A549 (cell line): ENCODE results near the gene TAS2R16. TPM values are rescaled to one million over a fixed set of nuclear protein-coding genes. Genes with fewer than 3 reads are reported as not detected.

ENCODE experiments used
- ATAC-seq, 2 experiments: fragments of 200-7000 bp in 1 of 2; fragments of >200 bp in 1 of 2; cut with Nextera tagmentation in 1 of 2; cut with Tn5 transposase in 1 of 2; 3 replicates each; pipeline versions ENCODE4 v1.8.0 to v1.9.1; 2018 to 2020; ENCODE audit warnings: mild to moderate bottlenecking in 1 of 2, moderate library complexity in 1 of 2
- CTCF ChIA-PET: fragments of 300-600 bp; sonication (Branson Sonifier 250); formaldehyde crosslinking; extraction: SDS; loops from one replicate; lab custom pipeline; 2021; ENCODE audit warnings: antibody characterized with exemption, inconsistent platforms; lab: Yijun Ruan, JAX
- POLR2A ChIA-PET: fragments of 350-600 bp; formaldehyde crosslinking; extraction: SDS; loops from one replicate; lab custom pipeline; 2021; ENCODE audit warnings: antibody characterized with exemption, inconsistent platforms; lab: Yijun Ruan, JAX
- DNase-seq, 2 experiments: peaks; one replicate each; pipeline versions ENCODE4 v3.0.0 to v3.0.0-alpha.2; 2011 to 2016; ENCODE audit warnings: low read depth in 1 of 2, low spot score in 1 of 2
- FAIRE-seq: peaks from 2 replicates; lab custom pipeline; 2011; peaks lifted over from hg19 to GRCh38; lab: Jason Lieb, UNC
- H3K27ac ChIP-seq, 2 experiments: fragments of >200 bp; sonication (Bioruptor Twin); formaldehyde crosslinking; 3 replicates each; pipeline ENCODE4 v1.5.1; 2016 to 2017
- H3K4me1 ChIP-seq: fragments of >200 bp; sonication (Bioruptor Twin); formaldehyde crosslinking; 3 replicates; pipeline ENCODE4 v1.6.1; 2016
- H3K4me2 ChIP-seq: fragments of >200 bp; sonication (Bioruptor Twin); formaldehyde crosslinking; 3 replicates; pipeline ENCODE4 v1.6.1; 2016
- H3K4me3 ChIP-seq: fragments of >200 bp; sonication (Bioruptor Twin); formaldehyde crosslinking; 3 replicates; pipeline ENCODE4 v1.5.1; 2016
- H3K9me3 ChIP-seq: fragments of >200 bp; sonication (Bioruptor Twin); formaldehyde crosslinking; 3 replicates; pipeline ENCODE4 v1.6.1; 2016
- CBX2 ChIP-seq: fragments of 200-600 bp; sonication (generic); IDR thresholded peaks from 2 replicates; pipeline ENCODE4 v1.6.1; 2016; ENCODE audit warnings: low read depth, mild to moderate bottlenecking, borderline replicate concordance
- CTCF ChIP-seq: fragments of >200 bp; sonication (Bioruptor Twin); formaldehyde crosslinking; IDR thresholded peaks from 3 replicates; pipeline ENCODE4 v1.5.1; 2016
- EHF ChIP-seq: fragments of 250-450 bp; sonication (Bioruptor Pico); IDR thresholded peaks from 2 replicates; pipeline ENCODE4 v1.5.0; 2020; ENCODE audit warnings: mild to moderate bottlenecking
- EP300 ChIP-seq, 2 experiments: fragments of >200 bp; sonication (Bioruptor Twin); formaldehyde crosslinking; IDR thresholded peaks; 2 replicates in 1 of 2; 3 replicates in 1 of 2; pipeline ENCODE4 v1.6.1; 2016 to 2017
- FOSL2 ChIP-seq, 2 experiments: fragments of 450-650 bp in 1 of 2; fragments of >200 bp in 1 of 2; sonication (Bioruptor Twin) in 1 of 2; formaldehyde crosslinking; IDR thresholded peaks; 2 replicates each; pipeline versions ENCODE4 v1.5.0 to v1.6.1; 2016 to 2020; ENCODE audit warnings: mild to moderate bottlenecking in 1 of 2, moderate library complexity in 1 of 2
- FOXS1 ChIP-seq: fragments of 250-450 bp; sonication (Bioruptor Pico); IDR thresholded peaks from 2 replicates; pipeline ENCODE4 v1.5.0; 2020; ENCODE audit warnings: mild to moderate bottlenecking, moderate library complexity
- HEYL ChIP-seq: fragments of 250-450 bp; sonication (Bioruptor Pico); IDR thresholded peaks from 2 replicates; pipeline ENCODE4 v1.8.0; 2021; ENCODE audit warnings: mild to moderate bottlenecking, moderate library complexity
- HMGXB4 ChIP-seq: fragments of 250-450 bp; sonication (Bioruptor Pico); IDR thresholded peaks from 2 replicates; pipeline ENCODE4 v1.5.0; 2021; ENCODE audit warnings: mild to moderate bottlenecking, moderate library complexity, borderline replicate concordance
- HOXA7 ChIP-seq: fragments of 250-450 bp; sonication (Bioruptor Pico); IDR thresholded peaks from 2 replicates; pipeline ENCODE4 v1.5.0; 2020; ENCODE audit warnings: mild to moderate bottlenecking, moderate library complexity
- HOXB5 ChIP-seq: fragments of 250-450 bp; sonication (Bioruptor Pico); IDR thresholded peaks from 2 replicates; pipeline ENCODE4 v1.5.0; 2020; ENCODE audit warnings: mild to moderate bottlenecking, moderate library complexity
- JUN ChIP-seq, 2 experiments: fragments of >200 bp; sonication (Bioruptor Twin); formaldehyde crosslinking; IDR thresholded peaks; 2 replicates in 1 of 2; 3 replicates in 1 of 2; pipeline ENCODE4 v1.6.1; 2016 to 2017
- KDM1A ChIP-seq: fragments of 200-600 bp; sonication (generic); IDR thresholded peaks from 2 replicates; pipeline ENCODE4 v1.6.1; 2016; ENCODE audit warnings: low read depth, mild to moderate bottlenecking
- MAFK ChIP-seq: fragments of 450-650 bp; IDR thresholded peaks from 2 replicates; pipeline ENCODE4 v1.6.1; 2014; ENCODE audit not compliant: partially characterized antibody
- MAX ChIP-seq: IDR thresholded peaks from 2 replicates; pipeline ENCODE4 v1.6.1; 2012
- MAZ ChIP-seq: fragments of 150-350 bp; IDR thresholded peaks from 2 replicates; pipeline ENCODE4 v1.6.1; 2014; ENCODE audit warnings: antibody characterized with exemption, low read depth, low read length, borderline replicate concordance
- NPAS2 ChIP-seq: fragments of 250-450 bp; sonication (Bioruptor Pico); IDR thresholded peaks from 2 replicates; pipeline ENCODE4 v1.8.0; 2022; ENCODE audit warnings: mild to moderate bottlenecking, moderate library complexity, borderline replicate concordance
- PHF8 ChIP-seq: fragments of 200-600 bp; sonication (generic); IDR thresholded peaks from 2 replicates; pipeline ENCODE4 v1.6.1; 2016; ENCODE audit warnings: low read depth, mild to moderate bottlenecking, antibody characterized with exemption, moderate library complexity, borderline replicate concordance
- POLR2AphosphoS2 ChIP-seq: conservative IDR thresholded peaks from 2 replicates; pipeline ENCODE4 v1.6.1; 2012; ENCODE audit warnings: low read length, improper control_type of control experiment, inconsistent platforms
- RARB ChIP-seq: fragments of 250-450 bp; sonication (Bioruptor Pico); IDR thresholded peaks from 2 replicates; pipeline ENCODE4 v1.8.0; 2021; ENCODE audit warnings: mild to moderate bottlenecking, moderate library complexity
- RCOR1 ChIP-seq: fragments of 150-350 bp; IDR thresholded peaks from 2 replicates; pipeline ENCODE4 v1.6.1; 2014; ENCODE audit warnings: antibody characterized with exemption, low read length, low read depth
- RFX5 ChIP-seq: fragments of 450-650 bp; IDR thresholded peaks from 2 replicates; pipeline ENCODE4 v1.7.1; 2014; ENCODE audit warnings: antibody characterized with exemption, mild to moderate bottlenecking, moderate library complexity
- USF2 ChIP-seq: fragments of 450-650 bp; IDR thresholded peaks from 2 replicates; pipeline ENCODE4 v1.6.1; 2014; ENCODE audit warnings: antibody characterized with exemption
- ZFP36 ChIP-seq: fragments of 450-650 bp; IDR thresholded peaks from 2 replicates; pipeline ENCODE4 v1.6.1; 2014; ENCODE audit warnings: borderline replicate concordance; ENCODE audit not compliant: partially characterized antibody
- ZSCAN20 ChIP-seq: fragments of 250-450 bp; sonication (Bioruptor Pico); IDR thresholded peaks from 2 replicates; pipeline ENCODE4 v1.8.0; 2022; ENCODE audit warnings: mild to moderate bottlenecking, moderate library complexity
- WGBS: methylation state at CpG from one replicate; pipeline ENCODE4 v1.1.6; 2017; ENCODE audit errors: missing lambda C conversion rate; 5-methylcytosine and 5-hydroxymethylcytosine counted together
- polyA plus RNA-seq, 4 experiments: library from polyadenylated mRNA; depleted of rRNA in 3 of 4; stranded (reverse); fragments of >200 nt; fragmentation: RNase III in 1 of 4; extraction: RNeasy Plus Mini Kit Qiagen cat#74134 plus additional on column Dnase treatment in 1 of 4; gene quantifications; 2 replicates in 3 of 4; 3 replicates in 1 of 4; pipeline ENCODE4 v1.2.3, GENCODE V29; 2011 to 2017

The TAS2R16 gene
- polyA plus RNA-seq, 2 of the 4 experiments (the other 2 are of a cell fraction) = not detected

GRCh38 chr7:122987463-122987862 lies 8.0 kb downstream of the TAS2R16 start:
- CTCF ChIA-PET = no interaction called here
- WGBS = 11% methylated on average over 2 of the region's 2 CpGs
- H3K4me1 ChIP-seq = no peaks in the 10 kb centered on the region

GRCh38 chr7:122984021-122984420 lies 11.5 kb downstream of the TAS2R16 start:
- Histone ChIP-seq H3K4me2 (no peak overlapping the region), H3K9me3 (no peaks in the 10 kb centered on the region), H3K27ac (no peak overlapping the region), H3K4me3 (no peak overlapping the region), H3K4me1 (no peaks in the 10 kb centered on the region)
- ChIA-PET POLR2A (no interaction called here), CTCF (interaction anchor here (0.7 kb wide), 1 partner anchor 10 kb away, joined by 3 read pairs; no protein-coding TSS in a partner anchor)
- FAIRE-seq (no peak), ATAC-seq (no peak), DNase-seq (no peak)
- TF ChIP-seq KDM1A (no peak), NPAS2 (CRISPR knock-in tag) (no peak), MAFK (no peak), RFX5 (no peak), CBX2 (no peak)
- 24% methylated on average over 2 of the region's 2 CpGs for WGBS

More at GRCh38 chr7:122987463-122987862, 8.0 kb downstream of the TAS2R16 start:
- no peak overlapping the region for H3K27ac ChIP-seq
- H3K4me2 ChIP-seq = no peak overlapping the region
- H3K4me3 ChIP-seq = no peak overlapping the region
- H3K9me3 ChIP-seq = no peaks in the 10 kb centered on the region
- FAIRE-seq (no peak), ATAC-seq (no peak)
- POLR2A ChIA-PET = no interaction called here
- no peak for TF ChIP-seq EHF (CRISPR knock-in tag)
- TF ChIP-seq HOXA7 = no peak
- no peak for TF ChIP-seq ZFP36
- no peak for TF ChIP-seq POLR2AphosphoS2
- TF ChIP-seq ZSCAN20 (CRISPR knock-in tag) = no peak
- no peak for TF ChIP-seq FOSL2 (IDR thresholded peaks at IDR 0.05)
- no peak for TF ChIP-seq FOSL2 (CRISPR knock-in tag; IDR thresholded peaks at IDR 0.05)
- TF ChIP-seq HMGXB4 = no peak
- TF ChIP-seq PHF8 = no peak
- TF ChIP-seq MAZ = no peak
- no peak for TF ChIP-seq RARB (CRISPR knock-in tag)
- TF ChIP-seq FOXS1 = no peak
- TF ChIP-seq CTCF = no peak
- TF ChIP-seq, all 56 proteins: peak for 0
- no peak for DNase-seq

GRCh38 chr7:122983261-122983660 lies 12.2 kb downstream of the TAS2R16 start:
- no peak for TF ChIP-seq MAX
- no peak for TF ChIP-seq USF2
- TF ChIP-seq EHF (CRISPR knock-in tag) = no peak
- TF ChIP-seq HEYL = no peak
- TF ChIP-seq JUN (IDR thresholded peaks at IDR 0.05) = no peak
- no peak for TF ChIP-seq RCOR1
- TF ChIP-seq EP300 (IDR thresholded peaks at IDR 0.05) = no peak
- no peak for TF ChIP-seq HOXB5 (CRISPR knock-in tag)
- ATAC-seq = no peak
- Histone ChIP-seq H3K4me2 (no peak overlapping the region), H3K9me3 (no peaks in the 10 kb centered on the region), H3K27ac (no peak overlapping the region), H3K4me3 (no peak overlapping the region), H3K4me1 (no peaks in the 10 kb centered on the region)
- DNase-seq = no peak
- FAIRE-seq = no peak
- 0% methylated on average over 1 of the region's 1 CpG for WGBS
- POLR2A ChIA-PET = no interaction called here
- CTCF ChIA-PET = interaction anchor here (0.6 kb wide), 1 partner anchor 435 kb away, joined by 3 read pairs; no protein-coding TSS in a partner anchor
